IPS-18a (cell line): ENCODE measurements around the gene RPS21.

Experiments used
- H3K27ac ChIP-seq: one replicate; pipeline ENCODE4 v1.5.1; 2013; ENCODE audit warnings: low read length
- H3K27me3 ChIP-seq: one replicate; pipeline ENCODE4 v1.6.1; 2013; ENCODE audit warnings: mild to moderate bottlenecking, low read length; ENCODE audit not compliant: control insufficient read depth, insufficient read depth
- H3K36me3 ChIP-seq: one replicate; pipeline ENCODE4 v1.6.1; 2013; ENCODE audit warnings: low read depth, low read length; ENCODE audit not compliant: control insufficient read depth
- H3K4me1 ChIP-seq: one replicate; pipeline ENCODE4 v1.6.1; 2013; ENCODE audit warnings: low read depth, low read length; ENCODE audit not compliant: control insufficient read depth
- H3K4me3 ChIP-seq: one replicate; pipeline ENCODE4 v1.5.1; 2013; ENCODE audit warnings: low read length
- H3K9ac ChIP-seq: one replicate; pipeline ENCODE4 v1.6.1; 2013; ENCODE audit warnings: mild to moderate bottlenecking, low read length, moderate library complexity
- H3K9me3 ChIP-seq: one replicate; pipeline ENCODE4 v1.6.1; 2013; ENCODE audit warnings: low read depth, low read length; ENCODE audit not compliant: control insufficient read depth

RPS21 gene

DNA sequence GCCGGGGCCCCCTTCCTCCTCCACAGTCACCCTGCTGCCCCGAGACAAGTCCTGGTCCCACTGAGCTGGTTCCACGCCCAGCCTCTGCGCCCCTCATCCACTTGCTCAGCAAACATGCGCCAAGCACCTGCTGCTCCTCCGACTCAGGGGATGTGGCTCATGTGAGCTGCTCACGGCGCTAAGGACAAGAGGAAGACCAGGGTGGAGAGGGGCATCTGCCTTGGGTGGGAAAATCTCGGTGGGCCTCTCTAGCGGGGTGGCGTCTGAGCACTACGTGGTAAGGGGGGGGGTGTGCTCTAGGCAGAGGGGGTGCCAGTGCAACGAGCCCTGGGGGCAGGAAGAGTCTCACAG is 24.3 kb upstream of the RPS21 start:
- no peak overlapping the region for H3K27ac ChIP-seq
- H3K4me3 ChIP-seq: no peak overlapping the region
- no peak overlapping the region for H3K9ac ChIP-seq
- H3K9me3 ChIP-seq: no peaks in the 10 kb centered on the region
- no peaks in the 10 kb centered on the region for H3K27me3 ChIP-seq
- no peaks in the 10 kb centered on the region for H3K36me3 ChIP-seq
- H3K4me1 ChIP-seq: peaks cover 51% of the 10 kb centered on the region

DNA sequence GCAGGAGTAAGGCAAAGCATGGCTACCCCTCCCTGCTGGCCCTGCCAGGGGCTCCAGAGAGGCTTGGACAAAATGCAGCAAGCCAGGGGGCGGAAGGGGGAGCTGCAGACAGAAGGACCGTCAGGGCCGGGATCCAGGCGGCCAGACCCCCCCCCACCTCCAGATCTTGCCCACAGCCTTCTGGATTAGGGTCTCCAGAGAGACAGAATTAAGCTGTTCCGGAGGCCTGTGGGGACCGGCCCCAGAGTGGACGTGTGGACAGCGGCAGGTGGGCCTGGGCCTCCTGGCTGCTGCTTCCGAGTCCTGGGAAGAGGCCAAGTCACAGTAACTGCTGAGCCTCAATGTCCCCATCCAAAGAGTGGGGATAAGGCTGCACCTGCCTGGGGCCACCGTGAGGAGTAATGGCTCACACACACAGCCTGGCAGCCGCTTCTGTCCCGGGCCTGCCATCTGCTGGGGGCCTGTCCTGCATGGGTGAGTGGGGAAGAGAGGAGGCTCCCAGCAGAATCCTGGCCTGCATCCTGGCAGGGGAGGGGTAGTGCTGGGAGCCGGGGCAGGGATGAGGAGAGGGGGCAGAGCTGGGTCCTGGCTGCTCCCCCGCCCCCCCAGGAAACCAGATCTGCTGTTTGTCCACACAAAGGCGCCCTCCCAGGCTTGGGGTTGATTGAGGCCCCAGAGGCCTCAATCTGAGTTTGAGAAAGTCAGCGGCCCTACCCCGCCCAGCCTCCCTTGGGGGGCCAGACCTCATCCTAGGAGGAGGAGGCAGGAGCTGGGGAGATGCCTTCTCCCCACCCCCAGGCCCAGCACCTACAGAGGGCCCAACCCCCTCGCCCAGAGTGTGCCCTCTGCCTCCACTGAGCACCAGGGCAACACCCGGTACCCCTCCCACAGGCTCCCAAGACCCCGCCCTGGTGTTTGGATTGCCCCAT is 23.6 kb upstream of the RPS21 start:
- no peak overlapping the region for H3K9ac ChIP-seq
- H3K27ac ChIP-seq: no peak overlapping the region
- H3K27me3 ChIP-seq: no peaks in the 10 kb centered on the region
- H3K9me3 ChIP-seq: no peaks in the 10 kb centered on the region
- no peaks in the 10 kb centered on the region for H3K36me3 ChIP-seq
- H3K4me3 ChIP-seq: no peak overlapping the region
- H3K4me1 ChIP-seq: peaks cover 56% of the 10 kb centered on the region

DNA sequence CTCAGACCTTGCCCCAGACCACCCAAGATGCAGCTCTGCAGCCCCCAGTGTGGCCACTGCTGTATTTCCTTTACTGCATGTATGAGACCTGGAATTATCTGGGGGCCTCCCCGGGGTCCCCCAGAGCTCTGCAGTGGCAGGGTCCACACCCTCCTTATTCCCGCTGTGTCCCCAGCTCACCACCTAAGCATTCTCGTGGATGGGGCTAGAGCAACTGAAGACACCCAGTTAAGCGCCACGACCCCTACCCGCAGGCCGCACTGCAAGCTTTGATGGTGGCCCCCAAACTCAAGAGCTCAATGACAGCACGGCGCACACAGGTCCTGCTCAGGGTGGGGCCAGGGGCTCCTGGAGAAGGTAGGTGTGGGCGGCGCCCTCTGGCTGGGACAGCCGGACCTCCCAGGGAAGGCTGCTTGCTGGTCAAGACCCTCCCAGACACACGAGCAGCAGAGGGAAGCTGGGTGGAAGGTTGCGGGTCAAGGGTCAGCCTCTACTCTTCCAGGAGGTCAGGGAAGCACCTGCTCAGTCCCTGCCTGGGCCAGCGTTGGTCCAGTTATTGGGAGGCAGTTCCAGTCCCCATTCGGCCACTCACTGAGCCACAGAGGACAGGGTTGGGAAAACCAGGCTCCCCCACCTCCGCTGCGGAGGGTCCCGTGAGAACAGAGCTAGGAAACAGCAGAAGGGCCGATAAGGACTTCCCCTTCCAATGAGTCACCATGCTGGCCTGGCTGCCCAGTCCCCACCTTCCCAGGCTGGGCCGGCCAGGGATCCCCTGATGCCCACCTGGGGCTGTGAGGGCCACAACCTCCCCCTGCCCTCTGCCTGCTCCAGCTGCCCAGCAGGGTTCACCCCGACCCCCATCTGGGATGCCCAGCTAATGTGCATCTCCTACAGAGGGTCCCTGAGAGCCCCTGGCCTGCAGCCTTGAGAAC is 22.7 kb upstream of the RPS21 start:
- Histone ChIP-seq H3K4me3 (no peak overlapping the region), H3K9ac (no peak overlapping the region), H3K27ac (no peak overlapping the region), H3K9me3 (no peaks in the 10 kb centered on the region), H3K36me3 (no peaks in the 10 kb centered on the region), H3K4me1 (peaks cover 59% of the 10 kb centered on the region), H3K27me3 (no peaks in the 10 kb centered on the region)

DNA sequence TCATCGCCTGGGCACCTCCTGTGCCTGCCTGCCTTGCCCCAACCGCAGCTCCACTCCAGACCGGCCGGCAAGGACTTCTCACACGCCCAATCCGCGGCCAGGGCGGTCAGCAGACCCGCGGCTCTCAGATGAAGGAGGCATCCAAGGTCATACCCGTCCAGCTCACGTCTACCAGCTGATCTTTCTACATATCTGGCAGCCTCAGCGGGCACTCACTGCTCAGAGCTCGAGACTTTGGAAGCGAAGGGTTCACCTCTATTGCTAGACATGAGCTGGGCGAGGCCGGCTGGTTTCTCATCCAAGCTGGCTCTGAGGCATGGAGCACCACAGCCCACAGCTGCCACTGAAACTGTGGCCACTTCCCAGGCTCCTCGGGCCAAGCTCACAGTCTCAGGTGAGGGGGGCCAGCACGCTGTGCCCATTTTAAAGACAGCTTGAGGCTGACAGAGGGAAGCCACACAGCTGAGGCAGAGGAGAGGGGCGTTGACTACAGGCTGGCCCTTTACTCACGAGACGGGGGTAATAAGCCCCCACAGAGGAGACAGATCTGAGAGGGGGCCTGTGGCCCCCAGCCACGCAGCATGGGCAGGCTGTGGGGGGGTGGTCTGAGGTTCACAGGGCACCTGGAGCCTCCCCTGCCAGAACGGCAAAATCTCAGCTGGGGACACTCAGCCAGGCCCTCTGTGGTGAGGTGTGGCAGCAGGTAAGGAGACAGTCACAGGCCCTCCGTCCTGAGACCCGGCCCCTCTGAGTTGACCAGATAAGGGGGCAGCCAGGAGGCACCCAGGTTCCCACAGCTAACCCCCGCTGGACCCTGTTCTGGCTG is 21.8 kb upstream of the RPS21 start:
- Histone ChIP-seq H3K9ac (no peak overlapping the region), H3K27ac (no peak overlapping the region), H3K4me1 (peaks cover 62% of the 10 kb centered on the region), H3K36me3 (no peaks in the 10 kb centered on the region), H3K27me3 (no peaks in the 10 kb centered on the region), H3K4me3 (peak overlapping the region; percentile 70), H3K9me3 (no peaks in the 10 kb centered on the region)

- Histone ChIP-seq H3K36me3 (no peaks in the 10 kb centered on the region), H3K4me1 (peaks cover 65% of the 10 kb centered on the region), H3K27ac (no peak overlapping the region), H3K9me3 (no peaks in the 10 kb centered on the region), H3K9ac (peak overlapping the region; percentile 21), H3K4me3 (peak overlapping the region; percentile 70), H3K27me3 (no peaks in the 10 kb centered on the region)
Measured at GRCh38 chr20:62365814-62366369, 21.0 kb upstream of the RPS21 start.

GRCh38 chr20:62366370-62367135 is 20.4 kb upstream of the RPS21 start:
- no peak overlapping the region for H3K27ac ChIP-seq
- no peaks in the 10 kb centered on the region for H3K27me3 ChIP-seq
- H3K4me1 ChIP-seq: peaks cover 58% of the 10 kb centered on the region
- H3K9ac ChIP-seq: peak overlapping the region; percentile 55
- no peaks in the 10 kb centered on the region for H3K36me3 ChIP-seq
- peak overlapping the region; percentile 70 for H3K4me3 ChIP-seq
- H3K9me3 ChIP-seq: no peaks in the 10 kb centered on the region

GRCh38 chr20:62367136-62367632 is 19.7 kb upstream of the RPS21 start, which contains the start of gene LAMA5:
LAMA5 (minus strand) TSS chr20:62367312; CDS start chr20:62367245, 67 bp downstream.
- Histone ChIP-seq H3K9ac (peak within 1 kb of the TSS; percentile 55), H3K9me3 (no peaks in the 10 kb centered on the region), H3K27ac (no peak within 1 kb of the TSS), H3K4me1 (peaks cover 54% of the 10 kb centered on the region), H3K4me3 (peak within 1 kb of the TSS; percentile 70), H3K36me3 (no peaks in the 10 kb centered on the region), H3K27me3 (no peaks in the 10 kb centered on the region)

GRCh38 chr20:62367633-62368391 is 19.1 kb upstream of the RPS21 start:
- H3K9me3 ChIP-seq: no peaks in the 10 kb centered on the region
- H3K27me3 ChIP-seq: no peaks in the 10 kb centered on the region
- peak overlapping the region; percentile 53 for H3K4me3 ChIP-seq
- H3K4me1 ChIP-seq: peaks cover 50% of the 10 kb centered on the region
- H3K36me3 ChIP-seq: no peaks in the 10 kb centered on the region
- no peak overlapping the region for H3K27ac ChIP-seq
- peak overlapping the region; percentile 34 for H3K9ac ChIP-seq

GRCh38 chr20:62368392-62368975 is 18.4 kb upstream of the RPS21 start:
- peak overlapping the region; percentile 53 for H3K4me3 ChIP-seq
- H3K4me1 ChIP-seq: peaks cover 45% of the 10 kb centered on the region
- H3K36me3 ChIP-seq: no peaks in the 10 kb centered on the region
- no peak overlapping the region for H3K27ac ChIP-seq
- H3K9ac ChIP-seq: peak overlapping the region; percentile 34
- no peaks in the 10 kb centered on the region for H3K27me3 ChIP-seq
- H3K9me3 ChIP-seq: no peaks in the 10 kb centered on the region
